ENCODE results near the gene AGO3.

DNA sequence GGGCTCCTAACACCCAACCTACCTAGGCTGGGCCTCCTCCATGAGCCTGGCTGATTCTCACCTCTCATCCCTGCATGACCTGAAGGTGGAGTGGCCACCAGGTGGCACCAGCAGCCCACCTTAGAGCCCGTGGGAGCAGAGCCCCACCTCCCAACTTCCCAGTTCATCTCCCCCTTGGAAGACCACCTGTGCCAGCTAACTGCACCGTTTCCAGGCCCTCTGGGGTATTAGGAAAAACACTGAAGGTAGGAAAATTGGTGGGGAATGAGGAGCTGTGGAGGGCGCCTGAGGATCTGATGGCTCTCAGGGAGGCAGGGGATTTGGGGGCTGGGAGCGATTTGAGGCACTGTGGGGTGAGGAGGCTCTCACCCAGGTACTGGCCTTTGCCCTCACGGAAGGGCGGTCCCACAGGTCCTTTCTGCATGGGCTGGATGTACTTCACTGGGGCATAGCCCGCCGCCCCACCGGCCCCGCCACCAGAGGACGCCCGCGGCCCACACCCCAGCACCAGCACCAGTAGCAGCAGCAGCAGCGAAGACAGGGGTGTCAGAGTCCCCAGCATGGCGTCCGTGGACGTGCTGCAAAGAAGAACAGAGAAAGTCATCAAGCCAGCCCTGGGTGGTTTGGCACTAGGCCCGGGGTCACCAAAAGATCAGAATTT, 168.9 kb downstream of the AGO3 start:
- TF ChIP-seq EP300 (IDR thresholded peaks at IDR 0.05) = no peak
- peak in 5 of 7 experiments; percentile 58 to 90 (median 80) for TF ChIP-seq CTCF (IDR thresholded peaks at IDR 0.05)
- no peak for TF ChIP-seq POLR2A (IDR thresholded peaks at IDR 0.05)
